Measurements from ENCODE around the gene UBE2QL1. TPM values are rescaled to one million over a fixed set of nuclear protein-coding genes. Genes with fewer than 3 reads are reported as not detected.

UBE2QL1 gene
- total RNA-seq, 1 donor from 2014 or later: 5.6 TPM

GRCh38 chr5:6410421-6410820, 38.2 kb upstream of the UBE2QL1 start:
- no peaks in the 10 kb centered on the region for H3K4me1 Mint-ChIP-seq (ENCODE audit: unreplicated experiment)
- H3K4me3 Mint-ChIP-seq: no peak overlapping the region
- H3K36me3 Mint-ChIP-seq: no peaks in the 10 kb centered on the region
- DNase-seq (ENCODE audit: extremely low spot score, unreplicated experiment): no peak
- TF ChIP-seq CTCF (conservative IDR thresholded peaks at IDR 0.05): no peak
- H3K9me3 Mint-ChIP-seq: no peaks in the 10 kb centered on the region
- peaks cover 49% of the 10 kb centered on the region for H3K27me3 Mint-ChIP-seq
- H3K27ac Mint-ChIP-seq: no peak overlapping the region

- H3K4me3 Mint-ChIP-seq: no peak overlapping the region
- TF ChIP-seq CTCF (conservative IDR thresholded peaks at IDR 0.05): no peak
- H3K4me1 Mint-ChIP-seq (ENCODE audit: unreplicated experiment): no peaks in the 10 kb centered on the region
- H3K9me3 Mint-ChIP-seq: no peaks in the 10 kb centered on the region
- peaks cover 54% of the 10 kb centered on the region for H3K27me3 Mint-ChIP-seq
- no peak for DNase-seq (ENCODE audit: extremely low spot score, unreplicated experiment)
- no peaks in the 10 kb centered on the region for H3K36me3 Mint-ChIP-seq
- H3K27ac Mint-ChIP-seq: no peak overlapping the region
Observed at GRCh38 chr5:6411141-6411540, 37.5 kb upstream of the UBE2QL1 start.

GRCh38 chr5:6412811-6413210, 35.8 kb upstream of the UBE2QL1 start:
- no peaks in the 10 kb centered on the region for H3K4me1 Mint-ChIP-seq (ENCODE audit: unreplicated experiment)
- H3K9me3 Mint-ChIP-seq: no peaks in the 10 kb centered on the region
- no peak overlapping the region for H3K4me3 Mint-ChIP-seq
- H3K36me3 Mint-ChIP-seq: no peaks in the 10 kb centered on the region
- TF ChIP-seq CTCF (conservative IDR thresholded peaks at IDR 0.05): no peak
- H3K27me3 Mint-ChIP-seq: peaks cover 48% of the 10 kb centered on the region
- H3K27ac Mint-ChIP-seq: no peak overlapping the region
- DNase-seq (ENCODE audit: extremely low spot score, unreplicated experiment): no peak

GRCh38 chr5:6417657-6418056, 31.0 kb upstream of the UBE2QL1 start:
- Mint-ChIP-seq H3K9me3 (no peaks in the 10 kb centered on the region), H3K36me3 (no peaks in the 10 kb centered on the region), H3K27ac (no peak overlapping the region), H3K27me3 (peaks cover 43% of the 10 kb centered on the region), H3K4me3 (no peak overlapping the region), H3K4me1 (ENCODE audit: unreplicated experiment) (no peaks in the 10 kb centered on the region)
- TF ChIP-seq CTCF (conservative IDR thresholded peaks at IDR 0.05): no peak
- no peak for DNase-seq (ENCODE audit: extremely low spot score, unreplicated experiment)

GRCh38 chr5:6418679-6419276, 29.9 kb upstream of the UBE2QL1 start:
- peaks cover 40% of the 10 kb centered on the region for H3K27me3 Mint-ChIP-seq
- H3K4me1 Mint-ChIP-seq (ENCODE audit: unreplicated experiment): no peaks in the 10 kb centered on the region
- H3K36me3 Mint-ChIP-seq: no peaks in the 10 kb centered on the region
- DNase-seq (ENCODE audit: extremely low spot score, unreplicated experiment): no peak
- H3K27ac Mint-ChIP-seq: no peak overlapping the region
- H3K9me3 Mint-ChIP-seq: no peaks in the 10 kb centered on the region
- TF ChIP-seq CTCF (conservative IDR thresholded peaks at IDR 0.05): no peak
- H3K4me3 Mint-ChIP-seq: no peak overlapping the region

Data from type B pancreatic cell (in vitro differentiated cells).